Renal pelvis (tissue), 3 donors: ENCODE data around the gene NRSN1. TPM values are rescaled to one million over a fixed set of nuclear protein-coding genes. Genes with fewer than 3 reads are reported as not detected.

Experiments
- polyA plus RNA-seq, 3 donors: library from polyadenylated mRNA; unstranded; fragments of 120-200 nt; gene quantifications; one replicate each; pipeline ENCODE4 v1.2.1, GENCODE V29; 2013; ENCODE audit not compliant: insufficient read length in 3 of 3

Gene NRSN1
- polyA plus RNA-seq, 3 donors = 0.44 to 1.4 (median 1.1) TPM

Other genes starting within 250 kb of the NRSN1 start
- gene DCDC2, start 231.8 kb downstream of the NRSN1 start, polyA plus RNA-seq = 100 to 1,000 TPM in 2 of 3 donors, 10 to 100 TPM in 1; 96.2 to 138 (median 110) TPM